ENCODE measurements around the gene PCDHA9.
A peak's percentile ranks its signal among the peaks of the same experiment; 100 is the strongest.
"Not testable (repeated sequence)": the region's sequence is repeated elsewhere in the genome, so short reads cannot be mapped to it uniquely, and the experiment has no call there.

The PCDHA9 gene

DNA sequence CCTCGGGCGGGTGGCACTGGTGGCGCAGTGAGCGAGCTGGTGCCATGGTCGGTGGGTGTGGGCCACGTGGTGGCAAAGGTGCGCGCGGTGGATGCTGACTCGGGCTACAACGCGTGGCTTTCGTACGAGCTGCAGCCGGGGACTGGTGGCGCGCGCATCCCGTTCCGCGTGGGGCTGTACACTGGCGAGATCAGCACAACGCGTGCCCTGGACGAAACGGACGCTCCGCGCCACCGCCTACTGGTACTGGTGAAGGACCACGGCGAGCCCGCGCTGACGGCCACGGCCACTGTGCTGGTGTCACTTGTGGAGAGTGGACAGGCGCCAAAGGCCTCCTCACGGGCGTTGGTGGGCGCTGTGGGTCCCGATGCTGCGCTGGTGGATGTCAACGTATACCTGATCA lies 39.3 kb upstream of the PCDHA9 start:
- no peak overlapping the region for H3K4me3 ChIP-seq (ENCODE audit: low read depth, low read length)
- no peak for DNase-seq (ENCODE audit: low read depth, low spot score)
- TF ChIP-seq CTCF (IDR thresholded peaks at IDR 0.05; ENCODE audit: low read depth, low read length), result no peak
- in situ Hi-C loops (cut with HindIII; ENCODE audit: low sequenced_read_pairs), result no loop called here

GRCh38 chr5:140821375-140822280 lies 26.6 kb upstream of the PCDHA9 start, which contains the start of gene PCDHA5:
PCDHA5 (plus strand) TSS chr5:140821613.
- in situ Hi-C loops (cut with HindIII; ENCODE audit: low sequenced_read_pairs), result no loop called here
- H3K4me3 ChIP-seq (ENCODE audit: low read depth, low read length), result no peak within 1 kb of the TSS
- no peak for DNase-seq (ENCODE audit: low read depth, low spot score)
- peak; percentile 47 for TF ChIP-seq CTCF (IDR thresholded peaks at IDR 0.05; ENCODE audit: low read depth, low read length)

DNA sequence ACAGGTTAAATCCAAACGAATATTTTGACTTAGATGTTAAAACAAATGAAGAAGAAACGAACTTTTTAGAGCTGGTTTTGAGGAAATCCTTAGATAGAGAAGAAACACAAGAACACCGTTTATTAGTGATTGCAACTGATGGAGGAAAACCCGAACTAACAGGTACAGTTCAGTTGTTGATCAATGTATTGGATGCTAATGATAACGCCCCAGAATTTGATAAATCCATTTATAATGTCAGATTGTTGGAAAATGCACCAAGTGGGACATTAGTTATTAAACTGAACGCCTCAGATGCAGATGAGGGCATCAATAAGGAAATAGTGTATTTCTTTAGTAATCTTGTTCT lies 25.9 kb upstream of the PCDHA9 start:
- no peak for TF ChIP-seq CTCF (IDR thresholded peaks at IDR 0.05; ENCODE audit: low read depth, low read length)
- H3K4me3 ChIP-seq (ENCODE audit: low read depth, low read length), result no peak overlapping the region
- in situ Hi-C loops (cut with HindIII; ENCODE audit: low sequenced_read_pairs), result no loop called here
- no peak for DNase-seq (ENCODE audit: low read depth, low spot score)

DNA sequence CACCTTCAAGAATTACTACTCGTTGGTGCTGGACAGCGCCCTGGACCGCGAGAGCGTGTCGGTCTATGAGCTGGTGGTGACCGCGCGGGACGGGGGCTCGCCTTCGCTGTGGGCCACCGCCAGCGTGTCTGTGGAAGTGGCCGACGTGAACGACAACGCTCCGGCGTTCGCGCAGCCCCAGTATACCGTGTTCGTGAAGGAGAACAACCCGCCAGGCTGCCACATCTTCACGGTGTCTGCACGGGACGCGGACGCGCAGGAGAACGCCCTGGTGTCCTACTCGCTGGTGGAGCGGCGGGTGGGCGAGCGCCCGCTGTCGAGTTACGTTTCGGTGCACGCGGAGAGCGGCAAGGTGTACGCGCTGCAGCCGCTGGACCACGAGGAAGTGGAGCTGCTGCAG lies 25.2 kb upstream of the PCDHA9 start:
- DNase-seq (ENCODE audit: low read depth, low spot score); in situ Hi-C loops (cut with HindIII; ENCODE audit: low sequenced_read_pairs); H3K4me3 ChIP-seq (ENCODE audit: low read depth, low read length): not testable (repeated sequence)

DNA sequence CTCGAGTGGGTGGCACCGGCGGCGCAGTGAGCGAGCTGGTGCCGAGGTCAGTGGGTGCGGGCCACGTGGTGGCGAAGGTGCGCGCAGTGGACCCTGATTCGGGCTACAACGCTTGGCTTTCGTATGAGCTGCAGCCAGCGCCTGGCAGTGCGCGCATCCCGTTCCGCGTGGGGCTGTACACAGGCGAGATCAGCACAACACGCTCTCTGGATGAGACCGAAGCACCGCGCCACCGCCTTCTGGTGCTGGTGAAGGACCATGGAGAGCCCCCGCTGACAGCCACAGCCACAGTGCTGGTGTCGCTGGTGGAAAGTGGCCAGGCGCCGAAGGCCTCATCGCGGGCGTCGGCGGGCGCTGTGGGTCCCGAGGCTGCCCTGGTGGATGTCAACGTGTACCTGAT lies 24.7 kb upstream of the PCDHA9 start:
- in situ Hi-C loops (cut with HindIII; ENCODE audit: low sequenced_read_pairs), result no loop called here
- TF ChIP-seq CTCF (IDR thresholded peaks at IDR 0.05; ENCODE audit: low read depth, low read length), result no peak
- no peak for DNase-seq (ENCODE audit: low read depth, low spot score)
- no peak overlapping the region for H3K4me3 ChIP-seq (ENCODE audit: low read depth, low read length)

GRCh38 chr5:140827704-140828361 lies 20.3 kb upstream of the PCDHA9 start, which contains the start of gene PCDHA6:
PCDHA6 (plus strand) TSS chr5:140827960; CDS start chr5:140828092, 132 bp downstream.
- H3K4me3 ChIP-seq (ENCODE audit: low read depth, low read length), result no peak within 1 kb of the TSS
- in situ Hi-C loops (cut with HindIII; ENCODE audit: low sequenced_read_pairs), result no loop called here
- peak; percentile 1 for TF ChIP-seq CTCF (IDR thresholded peaks at IDR 0.05; ENCODE audit: low read depth, low read length)
- no peak for DNase-seq (ENCODE audit: low read depth, low spot score)

- DNase-seq (ENCODE audit: low read depth, low spot score), result no peak
- H3K4me3 ChIP-seq (ENCODE audit: low read depth, low read length), result no peak overlapping the region
- TF ChIP-seq CTCF (IDR thresholded peaks at IDR 0.05; ENCODE audit: low read depth, low read length), result no peak
- in situ Hi-C loops (cut with HindIII; ENCODE audit: low sequenced_read_pairs), result no loop called here
These were observed 19.8 kb upstream of the PCDHA9 start for GRCh38 chr5:140828362-140828737.

GRCh38 chr5:140829511-140830501 lies 18.4 kb upstream of the PCDHA9 start:
- in situ Hi-C loops (cut with HindIII; ENCODE audit: low sequenced_read_pairs); H3K4me3 ChIP-seq (ENCODE audit: low read depth, low read length); DNase-seq (ENCODE audit: low read depth, low spot score): not testable (repeated sequence)

Measured in astrocyte of the spinal cord (primary cell).